Stimulated activated CD4-positive, alpha-beta T cell treated with anti-CD3 and anti-CD28 coated beads, Interleukin-15, amount 100 ng/mL, for 1 hour (primary cell): Measurements from ENCODE around the gene NPLOC4.

Experiments used
- DNase-seq, 2 donors: peaks; one replicate each; pipeline ENCODE4 v3.0.0-alpha.2; 2020; ENCODE audit warnings: low read depth in 1 of 2, low spot score in 1 of 2

NPLOC4 gene

GRCh38 chr17:81568416-81568815 lies 68.5 kb downstream of the NPLOC4 start:
- no peak for DNase-seq

GRCh38 chr17:81567191-81567590 lies 69.7 kb downstream of the NPLOC4 start:
- DNase-seq = no peak

- no peak for DNase-seq
Observed at GRCh38 chr17:81566461-81567126, 70.3 kb downstream of the NPLOC4 start.

- DNase-seq = no peak
Observed at GRCh38 chr17:81565231-81565630, 71.7 kb downstream of the NPLOC4 start.

- DNase-seq = no peak
Observed at GRCh38 chr17:81564778-81565177, 72.1 kb downstream of the NPLOC4 start.

- no peak for DNase-seq
Observed at GRCh38 chr17:81563861-81564586, 72.9 kb downstream of the NPLOC4 start.

- DNase-seq = no peak
Observed at GRCh38 chr17:81561494-81561885, 75.4 kb downstream of the NPLOC4 start.

- DNase-seq = no peak
Observed at GRCh38 chr17:81558941-81559806, 77.7 kb downstream of the NPLOC4 start.

- no peak for DNase-seq
Observed at GRCh38 chr17:81558115-81558468, 78.8 kb downstream of the NPLOC4 start.

- no peak for DNase-seq
Observed at GRCh38 chr17:81557276-81558114, 79.4 kb downstream of the NPLOC4 start.

GRCh38 chr17:81556863-81557262 lies 80.0 kb downstream of the NPLOC4 start:
- DNase-seq = no peak

- no peak for DNase-seq
Observed at GRCh38 chr17:81556175-81556691, 80.7 kb downstream of the NPLOC4 start.

- no peak for DNase-seq
Observed at GRCh38 chr17:81553616-81554181, 83.2 kb downstream of the NPLOC4 start.

GRCh38 chr17:81553018-81553615 lies 83.8 kb downstream of the NPLOC4 start:
- DNase-seq = peak; percentile 59

GRCh38 chr17:81552244-81553017 lies 84.5 kb downstream of the NPLOC4 start, which contains the start of gene FAAP100:
Gene FAAP100, minus strand, starts transcription at chr17:81552353. Its CDS starts 23 bp downstream, at chr17:81552330.
- DNase-seq = peak; percentile 66 to 76

GRCh38 chr17:81551458-81552243 lies 85.3 kb downstream of the NPLOC4 start:
- DNase-seq = no peak

GRCh38 chr17:81550830-81551457 lies 86.0 kb downstream of the NPLOC4 start:
- DNase-seq = no peak

GRCh38 chr17:81550285-81550684 lies 86.6 kb downstream of the NPLOC4 start:
- no peak for DNase-seq
